A549 (cell line): Measurements from ENCODE around the gene RNF220. TPM values are rescaled to one million over a fixed set of nuclear protein-coding genes. Genes with fewer than 3 reads are reported as not detected.

Source experiments
- ATAC-seq, 2 experiments: fragments of 200-7000 bp in 1 of 2; fragments of >200 bp in 1 of 2; cut with Nextera tagmentation in 1 of 2; cut with Tn5 transposase in 1 of 2; 3 replicates each; pipeline versions ENCODE4 v1.8.0 to v1.9.1; 2018 to 2020; ENCODE audit warnings: mild to moderate bottlenecking in 1 of 2, moderate library complexity in 1 of 2
- CTCF ChIA-PET: fragments of 300-600 bp; sonication (Branson Sonifier 250); formaldehyde crosslinking; extraction: SDS; loops from one replicate; lab custom pipeline; 2021; ENCODE audit warnings: antibody characterized with exemption, inconsistent platforms; lab: Yijun Ruan, JAX
- POLR2A ChIA-PET: fragments of 350-600 bp; formaldehyde crosslinking; extraction: SDS; loops from one replicate; lab custom pipeline; 2021; ENCODE audit warnings: antibody characterized with exemption, inconsistent platforms; lab: Yijun Ruan, JAX
- DNase-seq, 2 experiments: peaks; one replicate each; pipeline versions ENCODE4 v3.0.0 to v3.0.0-alpha.2; 2011 to 2016; ENCODE audit warnings: low read depth in 1 of 2, low spot score in 1 of 2
- FAIRE-seq: peaks from 2 replicates; lab custom pipeline; 2011; peaks lifted over from hg19 to GRCh38; lab: Jason Lieb, UNC
- H3K27ac ChIP-seq, 2 experiments: fragments of >200 bp; sonication (Bioruptor Twin); formaldehyde crosslinking; 3 replicates each; pipeline ENCODE4 v1.5.1; 2016 to 2017
- H3K4me1 ChIP-seq: fragments of >200 bp; sonication (Bioruptor Twin); formaldehyde crosslinking; 3 replicates; pipeline ENCODE4 v1.6.1; 2016
- H3K4me2 ChIP-seq: fragments of >200 bp; sonication (Bioruptor Twin); formaldehyde crosslinking; 3 replicates; pipeline ENCODE4 v1.6.1; 2016
- H3K4me3 ChIP-seq: fragments of >200 bp; sonication (Bioruptor Twin); formaldehyde crosslinking; 3 replicates; pipeline ENCODE4 v1.5.1; 2016
- H3K9me3 ChIP-seq: fragments of >200 bp; sonication (Bioruptor Twin); formaldehyde crosslinking; 3 replicates; pipeline ENCODE4 v1.6.1; 2016
- BHLHE40 ChIP-seq: IDR thresholded peaks from 2 replicates; pipeline ENCODE4 v1.6.1; 2012; ENCODE audit warnings: low read depth, low read length, inconsistent platforms
- EHMT2 ChIP-seq: fragments of 200-600 bp; sonication (generic); IDR thresholded peaks from 2 replicates; pipeline ENCODE4 v1.6.1; 2016; ENCODE audit warnings: antibody characterized with exemption, low read depth, mild to moderate bottlenecking, moderate library complexity
- FOXS1 ChIP-seq: fragments of 250-450 bp; sonication (Bioruptor Pico); IDR thresholded peaks from 2 replicates; pipeline ENCODE4 v1.5.0; 2020; ENCODE audit warnings: mild to moderate bottlenecking, moderate library complexity
- GATA3 ChIP-seq: IDR thresholded peaks from 2 replicates; pipeline ENCODE4 v1.6.1; 2012; ENCODE audit warnings: borderline replicate concordance
- HDAC2 ChIP-seq: fragments of 200-600 bp; sonication (generic); IDR thresholded peaks from 2 replicates; pipeline ENCODE4 v1.6.1; 2016
- HEYL ChIP-seq: fragments of 250-450 bp; sonication (Bioruptor Pico); IDR thresholded peaks from 2 replicates; pipeline ENCODE4 v1.8.0; 2021; ENCODE audit warnings: mild to moderate bottlenecking, moderate library complexity
- HOXA7 ChIP-seq: fragments of 250-450 bp; sonication (Bioruptor Pico); IDR thresholded peaks from 2 replicates; pipeline ENCODE4 v1.5.0; 2020; ENCODE audit warnings: mild to moderate bottlenecking, moderate library complexity
- POLR2A ChIP-seq: IDR thresholded peaks from 2 replicates; pipeline ENCODE4 v1.6.1; 2012; ENCODE audit warnings: mild to moderate bottlenecking, low read length
- RARB ChIP-seq: fragments of 250-450 bp; sonication (Bioruptor Pico); IDR thresholded peaks from 2 replicates; pipeline ENCODE4 v1.8.0; 2021; ENCODE audit warnings: mild to moderate bottlenecking, moderate library complexity
- RFX5 ChIP-seq: fragments of 450-650 bp; IDR thresholded peaks from 2 replicates; pipeline ENCODE4 v1.7.1; 2014; ENCODE audit warnings: antibody characterized with exemption, mild to moderate bottlenecking, moderate library complexity
- WGBS: methylation state at CpG from one replicate; pipeline ENCODE4 v1.1.6; 2017; ENCODE audit errors: missing lambda C conversion rate; 5-methylcytosine and 5-hydroxymethylcytosine counted together
- polyA plus RNA-seq, 4 experiments: library from polyadenylated mRNA; depleted of rRNA in 3 of 4; stranded (reverse); fragments of >200 nt; fragmentation: RNase III in 1 of 4; extraction: RNeasy Plus Mini Kit Qiagen cat#74134 plus additional on column Dnase treatment in 1 of 4; gene quantifications; 2 replicates in 3 of 4; 3 replicates in 1 of 4; pipeline ENCODE4 v1.2.3, GENCODE V29; 2011 to 2017
- TF ChIP-seq, protein P1 (sequence below): fragments of >200 bp; sonication (Bioruptor Twin); formaldehyde crosslinking; IDR thresholded peaks from 3 replicates; pipeline ENCODE4 v1.5.1; 2016
- TF ChIP-seq, protein P2 (sequence below): IDR thresholded peaks from 2 replicates; pipeline ENCODE4 v1.6.1; 2012

Gene RNF220
- polyA plus RNA-seq, 2 of the 4 experiments (the other 2 are of a cell fraction): 53.4 to 54.5 TPM

DNA sequence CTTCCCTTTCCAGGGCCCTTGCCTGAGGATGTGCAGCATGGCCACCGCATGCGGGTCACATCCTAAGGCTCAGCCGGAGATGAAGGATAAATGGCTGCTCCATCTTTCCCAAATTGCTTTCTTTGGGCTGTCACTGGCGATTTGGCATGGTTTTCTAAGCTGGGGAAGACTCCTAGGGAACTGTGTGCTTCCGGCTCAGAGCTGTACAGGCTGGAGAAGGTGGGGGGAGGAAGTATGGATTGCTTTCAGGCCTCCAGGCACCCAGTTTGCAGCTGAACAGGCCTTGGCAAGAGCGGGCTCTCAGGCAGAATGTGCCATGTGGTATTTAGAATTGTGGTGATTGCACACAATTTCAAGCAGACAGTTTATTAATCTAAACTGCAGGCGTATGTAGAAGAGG, 220.3 kb downstream of the RNF220 start:
- Histone ChIP-seq H3K4me3 (no peak overlapping the region), H3K27ac (no peak overlapping the region), H3K4me2 (no peak overlapping the region), H3K4me1 (peaks cover 11% of the 10 kb centered on the region; the same call in 1 of the 3 replicates), H3K9me3 (no peaks in the 10 kb centered on the region)
- ATAC-seq (no peak), DNase-seq (no peak), FAIRE-seq (no peak)
- ChIA-PET CTCF (interaction anchor here (1.2 kb wide), 1 partner anchor 27 kb away, joined by 4 read pairs; no protein-coding TSS in a partner anchor), POLR2A (no interaction called here)
- WGBS: 77% methylated on average over 6 of the region's 7 CpGs
- TF ChIP-seq HEYL (CRISPR knock-in tag): no peak
- TF ChIP-seq FOXS1 (CRISPR knock-in tag): no peak
- TF ChIP-seq RFX5: no peak
- TF ChIP-seq HDAC2: no peak
- no peak for TF ChIP-seq EHMT2
- TF ChIP-seq BHLHE40: no peak

DNA sequence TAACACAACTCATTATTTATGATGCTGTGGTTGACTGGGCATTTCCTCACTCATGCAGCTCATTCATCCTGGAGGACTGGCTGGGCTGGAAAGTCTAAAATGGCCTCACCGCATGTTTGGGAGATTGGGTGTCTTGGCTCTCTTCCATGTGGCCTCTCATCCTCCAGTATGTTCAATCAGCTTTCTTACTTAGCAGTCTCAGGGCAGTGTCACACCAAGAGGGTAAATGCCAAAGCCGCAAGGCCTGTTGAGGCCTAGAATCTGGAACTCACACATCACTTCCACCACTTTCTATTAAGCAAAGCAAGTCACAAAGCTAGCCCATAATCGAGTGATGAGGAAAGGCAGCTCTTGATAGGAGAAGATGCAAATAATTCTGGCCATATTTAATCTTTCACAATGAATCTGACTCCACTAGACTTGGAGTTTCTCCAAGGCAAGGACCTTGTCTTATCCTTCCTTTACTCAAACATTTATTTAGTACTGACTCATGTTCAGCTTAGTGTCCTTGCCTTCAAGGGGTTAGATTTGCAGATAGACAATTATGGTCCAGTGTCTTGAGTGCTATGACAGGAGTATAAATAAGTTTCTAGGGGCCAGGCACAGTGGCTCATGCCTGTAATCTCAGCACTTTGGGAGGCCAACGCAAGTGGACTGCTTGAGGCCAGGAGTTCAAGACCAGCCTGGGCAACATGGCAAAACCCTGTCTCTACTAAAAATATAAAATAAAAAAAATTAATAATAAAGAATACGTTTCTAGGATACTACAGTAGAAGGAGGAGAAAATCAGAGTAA, 224.1 kb downstream of the RNF220 start:
- Histone ChIP-seq H3K4me2 (0 out of 3 replicates have a peak overlapping the region, but pooled peaks have one; percentile 13), H3K27ac (no peak overlapping the region), H3K4me1 (peaks cover 18% of the 10 kb centered on the region; the same call in 1 of the 3 replicates), H3K4me3 (no peak overlapping the region), H3K9me3 (no peaks in the 10 kb centered on the region)
- DNase-seq (peak in 1 of 2 experiments; percentile 37), FAIRE-seq (no peak), ATAC-seq (no peak; a peak in 1 of 6 replicates)
- WGBS: 46% methylated on average over 5 of the region's 5 CpGs
- POLR2A ChIA-PET: no interaction called here
- TF ChIP-seq, protein P1, sequence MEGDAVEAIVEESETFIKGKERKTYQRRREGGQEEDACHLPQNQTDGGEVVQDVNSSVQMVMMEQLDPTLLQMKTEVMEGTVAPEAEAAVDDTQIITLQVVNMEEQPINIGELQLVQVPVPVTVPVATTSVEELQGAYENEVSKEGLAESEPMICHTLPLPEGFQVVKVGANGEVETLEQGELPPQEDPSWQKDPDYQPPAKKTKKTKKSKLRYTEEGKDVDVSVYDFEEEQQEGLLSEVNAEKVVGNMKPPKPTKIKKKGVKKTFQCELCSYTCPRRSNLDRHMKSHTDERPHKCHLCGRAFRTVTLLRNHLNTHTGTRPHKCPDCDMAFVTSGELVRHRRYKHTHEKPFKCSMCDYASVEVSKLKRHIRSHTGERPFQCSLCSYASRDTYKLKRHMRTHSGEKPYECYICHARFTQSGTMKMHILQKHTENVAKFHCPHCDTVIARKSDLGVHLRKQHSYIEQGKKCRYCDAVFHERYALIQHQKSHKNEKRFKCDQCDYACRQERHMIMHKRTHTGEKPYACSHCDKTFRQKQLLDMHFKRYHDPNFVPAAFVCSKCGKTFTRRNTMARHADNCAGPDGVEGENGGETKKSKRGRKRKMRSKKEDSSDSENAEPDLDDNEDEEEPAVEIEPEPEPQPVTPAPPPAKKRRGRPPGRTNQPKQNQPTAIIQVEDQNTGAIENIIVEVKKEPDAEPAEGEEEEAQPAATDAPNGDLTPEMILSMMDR: no peak
- peak; percentile 22; the same call in 1 of the 2 replicates for TF ChIP-seq GATA3
- CTCF ChIA-PET: interaction anchor here (1.0 to 1.3 kb wide), 2 partner anchors 23 to 34 kb away, joined by 4 to 8 read pairs; no protein-coding TSS in a partner anchor

DNA sequence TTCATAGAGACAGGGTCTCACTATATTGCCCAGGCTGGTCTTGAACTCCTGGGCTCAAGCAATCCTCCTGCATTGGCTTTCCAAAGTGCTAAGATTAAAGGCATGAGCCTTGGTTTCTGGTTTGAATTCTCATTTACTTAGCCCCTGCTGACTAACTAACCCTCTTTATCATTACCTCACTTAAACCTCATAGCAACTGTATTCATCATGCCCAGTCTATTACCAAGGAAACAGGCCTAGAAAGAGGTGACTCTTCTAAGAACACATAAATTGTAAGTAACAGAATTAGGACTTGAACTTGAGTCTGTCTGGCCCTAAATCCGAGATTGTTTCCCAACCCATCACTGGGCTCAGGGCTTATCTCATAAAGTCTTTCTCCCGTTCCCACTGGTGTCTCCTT, 225.1 kb downstream of the RNF220 start:
- POLR2A ChIA-PET: no interaction called here
- H3K4me2 ChIP-seq: no peak overlapping the region

DNA sequence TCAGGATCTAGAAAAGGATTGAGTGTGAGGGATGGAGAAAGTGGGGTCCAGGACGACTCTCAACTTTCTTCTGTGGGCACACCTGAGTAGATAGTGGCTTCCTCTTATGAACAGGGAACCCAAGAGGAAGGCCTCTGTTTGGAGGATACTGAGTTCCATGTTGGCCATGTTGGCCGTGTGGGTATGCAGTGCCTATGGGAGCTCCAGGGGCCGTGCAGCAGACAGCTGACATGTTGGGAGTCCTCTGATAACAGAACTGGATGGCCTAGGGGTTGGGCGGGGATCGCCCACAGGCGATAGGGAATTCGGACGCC, 226.2 kb downstream of the RNF220 start:
- WGBS: 25% methylated on average over 3 of the region's 8 CpGs
- CTCF ChIA-PET: interaction anchor here (0.8 to 14.6 kb wide), 7 partner anchors 11 to 309 kb away, joined by 3 to 119 read pairs (median 5); no protein-coding TSS in a partner anchor
- Histone ChIP-seq H3K4me1 (peaks cover 18% of the 10 kb centered on the region; the same call in 1 of the 3 replicates), H3K4me2 (peak overlapping the region; percentile 79), H3K27ac (peak overlapping the region; percentile 97), H3K9me3 (no peaks in the 10 kb centered on the region), H3K4me3 (peak overlapping the region; percentile 77)
- POLR2A ChIA-PET: interaction anchor here (0.6 to 3.8 kb wide), 11 partner anchors 8 to 419 kb away, joined by 3 to 19 read pairs (median 4); partner anchors contain the start of genes ARMH1, DMAP1 and TMEM53
- ATAC-seq (peak in 1 of 2 experiments; percentile 57; a peak in 4 of 6 replicates), FAIRE-seq (no peak), DNase-seq (no peak)
- TF ChIP-seq HOXA7: no peak
- no peak for TF ChIP-seq POLR2A

More for the DNA sequence above, 225.1 kb downstream of the RNF220 start:
- 88% methylated on average over 2 of the region's 2 CpGs for WGBS
- FAIRE-seq (no peak), DNase-seq (no peak), ATAC-seq (no peak)
- TF ChIP-seq RARB (CRISPR knock-in tag): no peak
- TF ChIP-seq, protein P2, sequence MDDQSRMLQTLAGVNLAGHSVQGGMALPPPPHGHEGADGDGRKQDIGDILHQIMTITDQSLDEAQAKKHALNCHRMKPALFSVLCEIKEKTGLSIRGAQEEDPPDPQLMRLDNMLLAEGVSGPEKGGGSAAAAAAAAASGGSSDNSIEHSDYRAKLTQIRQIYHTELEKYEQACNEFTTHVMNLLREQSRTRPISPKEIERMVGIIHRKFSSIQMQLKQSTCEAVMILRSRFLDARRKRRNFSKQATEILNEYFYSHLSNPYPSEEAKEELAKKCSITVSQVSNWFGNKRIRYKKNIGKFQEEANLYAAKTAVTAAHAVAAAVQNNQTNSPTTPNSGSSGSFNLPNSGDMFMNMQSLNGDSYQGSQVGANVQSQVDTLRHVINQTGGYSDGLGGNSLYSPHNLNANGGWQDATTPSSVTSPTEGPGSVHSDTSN: no peak
- TF ChIP-seq EHMT2: no peak
- no peak for TF ChIP-seq GATA3
- Histone ChIP-seq H3K4me3 (no peak overlapping the region), H3K4me1 (peaks cover 18% of the 10 kb centered on the region; the same call in 1 of the 3 replicates), H3K9me3 (no peaks in the 10 kb centered on the region), H3K27ac (no peak overlapping the region)
- CTCF ChIA-PET: interaction anchor here (0.9 to 14.6 kb wide), 2 partner anchors 10 to 21 kb away, joined by 3 to 119 read pairs; no protein-coding TSS in a partner anchor
